ENCODE measurements around the gene GPR148.
"Not testable (repeated sequence)": the region's sequence is repeated elsewhere in the genome, so short reads cannot be mapped to it uniquely, and the experiment has no call there.

GPR148 gene, protein sequence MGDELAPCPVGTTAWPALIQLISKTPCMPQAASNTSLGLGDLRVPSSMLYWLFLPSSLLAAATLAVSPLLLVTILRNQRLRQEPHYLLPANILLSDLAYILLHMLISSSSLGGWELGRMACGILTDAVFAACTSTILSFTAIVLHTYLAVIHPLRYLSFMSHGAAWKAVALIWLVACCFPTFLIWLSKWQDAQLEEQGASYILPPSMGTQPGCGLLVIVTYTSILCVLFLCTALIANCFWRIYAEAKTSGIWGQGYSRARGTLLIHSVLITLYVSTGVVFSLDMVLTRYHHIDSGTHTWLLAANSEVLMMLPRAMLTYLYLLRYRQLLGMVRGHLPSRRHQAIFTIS

DNA sequence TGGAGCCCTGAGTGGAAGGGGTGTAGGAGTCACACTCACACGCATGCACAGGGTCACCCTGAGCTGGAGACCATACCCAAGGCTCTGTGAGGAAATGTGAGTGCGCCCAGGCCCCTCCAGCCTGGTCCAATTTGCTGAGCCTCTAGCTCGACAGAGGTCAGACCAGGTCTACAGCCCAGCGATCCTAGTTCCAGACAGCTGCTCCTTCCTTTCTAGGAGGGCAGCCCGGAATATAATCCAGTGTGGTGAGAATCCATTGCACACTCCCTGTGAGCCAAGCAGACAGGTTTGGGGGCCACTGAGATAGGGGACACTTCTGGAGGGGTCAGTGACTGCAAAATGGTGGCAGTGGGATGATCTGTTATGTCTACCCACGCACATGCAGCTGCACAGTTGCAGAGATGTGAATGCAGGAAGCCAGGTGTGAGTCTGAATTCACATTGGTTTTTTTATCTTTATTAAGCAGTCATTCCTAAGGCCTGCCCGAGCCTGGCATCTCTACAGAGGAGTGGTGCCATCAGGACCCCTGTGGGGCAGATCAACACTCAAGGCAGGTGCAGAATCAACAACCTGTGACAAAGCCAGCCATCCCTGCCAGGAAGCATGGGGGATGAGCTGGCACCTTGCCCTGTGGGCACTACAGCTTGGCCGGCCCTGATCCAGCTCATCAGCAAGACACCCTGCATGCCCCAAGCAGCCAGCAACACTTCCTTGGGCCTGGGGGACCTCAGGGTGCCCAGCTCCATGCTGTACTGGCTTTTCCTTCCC is at the start of gene GPR148:
GPR148 (plus strand) TSS at position 522 of the 768 bp plus-strand sequence; CDS start at position 604, 82 bp downstream.
- Histone ChIP-seq H3K4me1 (ENCODE audit: control insufficient read depth, insufficient read depth, low read length) (peaks cover 4% of the 10 kb centered on the region; the same call in 1 of the 2 replicates), H3K27ac (ENCODE audit: low read length) (no peak within 1 kb of the TSS), H3K9me3 (ENCODE audit: control insufficient read depth, insufficient read depth, low read length) (no peaks in the 10 kb centered on the region), H3K4me3 (ENCODE audit: low read length) (peak within 1 kb of the TSS; percentile 67), H3K27me3 (ENCODE audit: control insufficient read depth, insufficient read depth, low read length) (peaks cover 2% of the 10 kb centered on the region; the same call in 1 of the 2 replicates), H3K36me3 (ENCODE audit: control insufficient read depth, insufficient read depth, low read length) (no peaks in the 10 kb centered on the region)
- WGBS (ENCODE audit: insufficient coverage, insufficient read length), result no CpG with 5 or more reads among the region's 8 CpGs
- DNase-seq (ENCODE audit: low read depth, low spot score), result no peak

DNA sequence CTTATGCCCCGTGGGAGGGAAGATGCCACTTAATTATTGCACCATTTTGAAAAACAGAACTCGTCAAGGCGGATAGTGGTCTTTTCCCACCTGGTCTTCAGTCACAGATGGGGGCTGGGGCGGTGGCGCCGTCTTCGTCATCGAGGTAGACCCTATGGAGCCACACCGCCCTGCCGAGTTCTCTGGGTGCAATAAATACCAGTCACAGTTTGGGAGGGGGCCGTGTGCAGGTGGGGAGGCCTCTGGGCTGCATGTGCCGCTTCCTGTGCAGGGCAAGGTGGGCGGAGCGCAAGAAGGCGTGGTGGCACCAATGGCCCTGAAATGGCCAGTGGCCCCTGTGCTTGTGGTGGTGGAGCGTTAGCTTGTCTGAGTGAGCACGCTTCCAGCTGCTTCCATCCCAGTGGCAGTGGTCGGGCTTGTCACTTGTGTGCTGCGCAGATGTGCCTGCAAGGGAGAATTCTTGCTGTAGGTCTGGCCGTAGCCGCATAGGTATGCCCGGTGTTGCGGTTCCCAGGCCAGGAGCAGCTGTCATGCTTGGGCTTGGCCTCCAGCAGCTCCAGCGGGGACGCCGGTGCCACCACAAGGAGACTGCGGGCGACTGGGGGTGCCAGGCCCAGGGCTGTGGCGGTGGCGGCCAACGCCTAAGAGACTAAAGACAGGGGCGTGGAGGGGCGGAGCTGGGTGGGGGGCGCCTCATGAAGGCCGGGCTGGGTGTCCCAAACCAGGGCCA is 36.7 kb upstream of the GPR148 start:
- not testable (repeated sequence) for H3K27me3 ChIP-seq (ENCODE audit: control insufficient read depth, insufficient read depth, low read length); H3K36me3 ChIP-seq (ENCODE audit: control insufficient read depth, insufficient read depth, low read length); H3K4me1 ChIP-seq (ENCODE audit: control insufficient read depth, insufficient read depth, low read length); H3K9me3 ChIP-seq (ENCODE audit: control insufficient read depth, insufficient read depth, low read length); H3K4me3 ChIP-seq (ENCODE audit: low read length); H3K27ac ChIP-seq (ENCODE audit: low read length); DNase-seq (ENCODE audit: low read depth, low spot score)
- WGBS (ENCODE audit: insufficient coverage, insufficient read length), result no CpG with 5 or more reads among the region's 35 CpGs

DNA sequence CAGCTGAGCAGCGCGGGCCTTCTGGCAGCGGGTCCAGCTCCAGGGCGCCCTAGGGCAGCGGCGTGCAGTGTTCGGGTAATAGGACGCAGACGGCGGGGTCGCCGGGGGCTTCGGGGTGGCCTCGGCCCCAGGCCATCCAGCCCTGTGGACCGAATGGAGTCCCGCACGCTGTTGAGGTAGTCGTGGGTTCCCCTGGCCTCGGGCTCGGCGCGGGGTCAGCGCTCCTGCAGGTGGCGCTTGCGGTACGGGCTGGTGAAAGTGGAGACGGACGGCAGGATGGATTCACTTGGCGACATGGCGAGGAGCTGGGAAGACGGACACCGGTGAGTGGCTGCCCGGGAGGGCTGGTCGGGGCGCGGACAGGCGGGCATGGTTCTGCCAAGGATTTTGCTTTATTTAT is 35.4 kb upstream of the GPR148 start:
- not testable (repeated sequence) for H3K27me3 ChIP-seq (ENCODE audit: control insufficient read depth, insufficient read depth, low read length); DNase-seq (ENCODE audit: low read depth, low spot score); H3K9me3 ChIP-seq (ENCODE audit: control insufficient read depth, insufficient read depth, low read length); H3K36me3 ChIP-seq (ENCODE audit: control insufficient read depth, insufficient read depth, low read length); H3K4me1 ChIP-seq (ENCODE audit: control insufficient read depth, insufficient read depth, low read length); H3K27ac ChIP-seq (ENCODE audit: low read length)
- peak overlapping the region; percentile 40; the same call in 1 of the 2 replicates for H3K4me3 ChIP-seq (ENCODE audit: low read length)
- WGBS (ENCODE audit: insufficient coverage, insufficient read length), result no CpG with 5 or more reads among the region's 37 CpGs

DNA sequence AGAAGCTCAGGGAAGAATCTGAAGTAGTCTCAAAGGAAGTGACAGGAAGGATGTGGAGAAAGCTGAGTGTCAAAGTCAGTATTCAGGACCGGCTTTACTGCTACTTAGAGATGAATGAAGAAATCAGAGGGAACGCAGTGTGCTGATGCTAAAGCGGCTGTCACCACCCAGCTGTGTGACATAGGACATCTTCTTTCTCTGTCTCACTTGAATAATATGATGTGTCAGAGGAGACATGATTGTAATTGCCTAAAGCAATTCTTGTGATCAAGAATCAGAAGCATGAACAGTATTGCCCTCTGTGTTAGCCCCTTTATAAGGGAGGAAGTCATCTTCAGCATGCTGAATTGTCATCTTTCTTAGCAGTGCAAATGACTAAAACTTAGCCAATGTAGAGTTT is 25.6 kb upstream of the GPR148 start:
- not testable (repeated sequence) for DNase-seq (ENCODE audit: low read depth, low spot score); H3K36me3 ChIP-seq (ENCODE audit: control insufficient read depth, insufficient read depth, low read length); H3K4me1 ChIP-seq (ENCODE audit: control insufficient read depth, insufficient read depth, low read length); H3K27ac ChIP-seq (ENCODE audit: low read length); H3K4me3 ChIP-seq (ENCODE audit: low read length); H3K27me3 ChIP-seq (ENCODE audit: control insufficient read depth, insufficient read depth, low read length); H3K9me3 ChIP-seq (ENCODE audit: control insufficient read depth, insufficient read depth, low read length)
- no CpG with 5 or more reads among the region's 3 CpGs for WGBS (ENCODE audit: insufficient coverage, insufficient read length)

DNA sequence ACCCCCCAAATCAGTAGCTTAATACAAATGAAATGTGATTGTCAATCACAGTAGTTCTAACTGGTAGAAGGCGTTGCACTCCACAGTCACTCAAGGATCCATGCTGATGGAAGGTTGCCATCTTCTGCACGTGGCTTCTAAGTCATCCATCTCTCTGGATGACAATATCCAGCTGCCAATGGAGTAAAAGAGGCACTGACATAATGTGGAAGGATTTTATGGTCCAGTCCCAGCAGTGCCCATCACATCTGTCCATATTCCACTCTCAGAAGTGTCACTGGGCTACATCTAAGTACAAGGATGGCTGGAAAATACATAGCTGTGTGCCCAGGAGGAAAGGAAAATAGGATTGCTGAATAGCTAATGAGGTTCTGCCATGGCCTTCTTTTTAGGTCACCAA is 14.1 kb upstream of the GPR148 start:
- not testable (repeated sequence) for DNase-seq (ENCODE audit: low read depth, low spot score); H3K36me3 ChIP-seq (ENCODE audit: control insufficient read depth, insufficient read depth, low read length); H3K27me3 ChIP-seq (ENCODE audit: control insufficient read depth, insufficient read depth, low read length); H3K27ac ChIP-seq (ENCODE audit: low read length); H3K4me1 ChIP-seq (ENCODE audit: control insufficient read depth, insufficient read depth, low read length); H3K4me3 ChIP-seq (ENCODE audit: low read length); H3K9me3 ChIP-seq (ENCODE audit: control insufficient read depth, insufficient read depth, low read length)
- no CpG with 5 or more reads among the region's 2 CpGs for whole genome bisulfite sequencing (ENCODE audit: insufficient coverage, insufficient read length)

DNA sequence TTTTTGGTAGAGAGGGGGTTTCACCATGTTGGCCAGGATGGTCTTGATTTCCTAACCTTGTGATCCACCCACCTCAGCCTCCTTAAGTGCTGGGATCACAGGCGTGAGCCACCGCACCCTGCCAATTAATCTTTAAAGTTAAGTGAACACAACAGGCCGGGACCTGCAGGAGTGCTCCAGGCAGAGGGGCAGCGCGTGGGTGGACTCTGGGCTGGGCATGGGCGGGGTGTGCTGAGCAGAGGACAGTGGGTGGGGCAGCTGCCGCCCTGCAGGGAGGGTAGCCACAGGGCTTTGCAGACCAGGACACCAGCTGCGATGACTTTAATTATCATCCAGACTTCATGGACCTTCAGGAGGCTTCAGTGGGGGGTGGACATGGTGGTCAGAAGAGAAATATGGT is 8.8 kb upstream of the GPR148 start:
- Histone ChIP-seq H3K4me1 (ENCODE audit: control insufficient read depth, insufficient read depth, low read length) (no peaks in the 10 kb centered on the region; the same call in 1 of the 2 replicates), H3K4me3 (ENCODE audit: low read length) (no peak overlapping the region), H3K9me3 (ENCODE audit: control insufficient read depth, insufficient read depth, low read length) (no peaks in the 10 kb centered on the region), H3K27me3 (ENCODE audit: control insufficient read depth, insufficient read depth, low read length) (no peaks in the 10 kb centered on the region), H3K36me3 (ENCODE audit: control insufficient read depth, insufficient read depth, low read length) (no peaks in the 10 kb centered on the region), H3K27ac (ENCODE audit: low read length) (no peak overlapping the region)
- no peak for DNase-seq (ENCODE audit: low read depth, low spot score)
- no CpG with 5 or more reads among the region's 8 CpGs for WGBS (ENCODE audit: insufficient coverage, insufficient read length)

DNA sequence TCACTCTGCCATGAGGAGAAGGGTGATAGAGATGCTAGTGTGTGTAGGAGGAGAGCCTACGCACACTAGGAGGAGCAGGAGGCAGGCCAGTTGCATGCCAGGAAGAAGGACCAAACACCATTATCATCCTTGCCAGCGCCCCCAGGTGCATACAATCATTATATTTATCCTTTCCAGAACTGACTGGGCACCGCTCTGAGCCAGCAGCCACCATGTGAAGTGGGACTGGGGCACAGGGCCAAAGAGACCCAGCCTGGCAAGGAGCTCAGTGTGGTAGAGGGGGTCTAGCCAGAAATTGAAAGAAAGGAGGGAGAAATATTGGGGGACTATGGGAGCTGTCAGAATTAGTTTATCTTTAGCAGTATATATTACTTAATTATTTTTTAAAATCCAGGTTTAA is 8.3 kb upstream of the GPR148 start:
- Histone ChIP-seq H3K27ac (ENCODE audit: low read length) (no peak overlapping the region), H3K36me3 (ENCODE audit: control insufficient read depth, insufficient read depth, low read length) (no peaks in the 10 kb centered on the region), H3K4me1 (ENCODE audit: control insufficient read depth, insufficient read depth, low read length) (no peaks in the 10 kb centered on the region; the same call in 1 of the 2 replicates), H3K27me3 (ENCODE audit: control insufficient read depth, insufficient read depth, low read length) (no peaks in the 10 kb centered on the region), H3K9me3 (ENCODE audit: control insufficient read depth, insufficient read depth, low read length) (no peaks in the 10 kb centered on the region), H3K4me3 (ENCODE audit: low read length) (no peak overlapping the region)
- no CpG with 5 or more reads among the region's 3 CpGs for WGBS (ENCODE audit: insufficient coverage, insufficient read length)
- no peak for DNase-seq (ENCODE audit: low read depth, low spot score)

DNA sequence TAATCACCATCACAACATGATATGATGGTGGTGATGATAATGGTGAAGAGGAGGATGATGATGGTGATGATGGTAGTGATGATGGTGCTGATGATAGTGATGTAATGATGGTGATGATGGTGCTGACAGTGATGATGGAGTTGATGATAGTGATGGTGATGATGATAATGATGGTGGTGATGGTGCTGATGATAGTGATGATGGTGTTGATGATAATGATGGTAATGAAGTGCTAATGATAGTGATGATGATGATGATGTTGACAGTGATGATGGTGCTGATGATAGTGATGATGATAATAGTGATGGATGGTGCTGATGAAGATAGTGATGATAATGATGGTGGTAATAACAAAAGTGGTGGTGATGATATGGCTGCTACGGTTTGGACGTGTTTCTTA is 4.4 kb upstream of the GPR148 start:
- H3K27ac ChIP-seq (ENCODE audit: low read length), result no peak overlapping the region
- H3K9me3 ChIP-seq (ENCODE audit: control insufficient read depth, insufficient read depth, low read length), result no peaks in the 10 kb centered on the region
- peaks cover 2% of the 10 kb centered on the region; the same call in 1 of the 2 replicates for H3K27me3 ChIP-seq (ENCODE audit: control insufficient read depth, insufficient read depth, low read length)
- H3K36me3 ChIP-seq (ENCODE audit: control insufficient read depth, insufficient read depth, low read length), result no peaks in the 10 kb centered on the region
- no CpG with 5 or more reads among the region's 2 CpGs for WGBS (ENCODE audit: insufficient coverage, insufficient read length)
- H3K4me1 ChIP-seq (ENCODE audit: control insufficient read depth, insufficient read depth, low read length), result peaks cover 4% of the 10 kb centered on the region
- DNase-seq (ENCODE audit: low read depth, low spot score), result no peak
- no peak overlapping the region for H3K4me3 ChIP-seq (ENCODE audit: low read length)

DNA sequence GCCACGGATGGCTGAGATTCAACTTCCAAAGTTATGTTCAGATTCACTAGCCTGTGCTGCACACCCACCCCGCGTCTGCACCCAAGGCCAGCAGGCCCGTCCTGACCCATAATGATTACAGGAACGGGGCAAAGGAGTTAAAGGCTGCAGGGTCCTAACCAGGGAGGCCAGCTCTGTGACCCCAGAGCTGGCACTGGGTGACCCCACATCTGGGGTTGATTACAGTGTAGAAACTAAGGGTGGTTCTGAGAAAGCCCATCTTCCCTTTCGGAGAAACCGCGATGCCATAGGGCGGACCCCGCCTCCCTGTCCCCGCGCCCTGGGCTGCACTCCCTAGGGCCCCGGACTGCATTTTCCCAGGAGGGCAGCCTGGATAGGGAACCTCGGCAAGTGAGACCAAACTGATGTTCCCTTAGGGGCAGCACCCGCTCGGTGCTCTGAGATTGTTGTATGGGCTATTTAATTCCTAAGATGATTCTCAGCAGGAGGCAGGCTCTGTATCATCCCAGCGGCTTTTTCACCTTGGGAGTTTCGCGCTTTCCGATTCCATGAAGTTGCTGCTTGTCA is 2.2 kb upstream of the GPR148 start:
- no CpG with 5 or more reads among the region's 20 CpGs for WGBS (ENCODE audit: insufficient coverage, insufficient read length)
- Histone ChIP-seq H3K27ac (ENCODE audit: low read length) (no peak overlapping the region), H3K36me3 (ENCODE audit: control insufficient read depth, insufficient read depth, low read length) (no peaks in the 10 kb centered on the region)

More for the DNA sequence above, 2.2 kb upstream of the GPR148 start:
- H3K4me3 ChIP-seq (ENCODE audit: low read length), result peak overlapping the region; percentile 37; the same call in 1 of the 2 replicates
- H3K9me3 ChIP-seq (ENCODE audit: control insufficient read depth, insufficient read depth, low read length), result no peaks in the 10 kb centered on the region
- peaks cover 4% of the 10 kb centered on the region; the same call in 1 of the 2 replicates for H3K4me1 ChIP-seq (ENCODE audit: control insufficient read depth, insufficient read depth, low read length)
- peaks cover 2% of the 10 kb centered on the region; the same call in 1 of the 2 replicates for H3K27me3 ChIP-seq (ENCODE audit: control insufficient read depth, insufficient read depth, low read length)
- no peak for DNase-seq (ENCODE audit: low read depth, low spot score)

Data from iPS DF 6.9 (cell line).